PC-9 (cell line): ENCODE measurements around the gene SIDT1. TPM values are rescaled to one million over a fixed set of nuclear protein-coding genes. Genes with fewer than 3 reads are reported as not detected.

Experiments used
- BruUV-seq: library from RNA; stranded (reverse); fragments of 400-500 nt; replicated peaks from 2 replicates; lab custom pipeline; 2021; lab: Mats Ljungman, UMichigan
- CTCF ChIA-PET: fragments of 300-600 bp; sonication (Branson Sonifier 250); formaldehyde crosslinking; loops from one replicate; lab custom pipeline; 2022; ENCODE audit warnings: antibody characterized with exemption; lab: Charles Lee
- POLR2A ChIA-PET: fragments of 300-600 bp; sonication (Branson Sonifier 250); formaldehyde crosslinking; loops from one replicate; lab custom pipeline; 2022; ENCODE audit warnings: antibody characterized with exemption; ENCODE audit not compliant: unreplicated experiment; lab: Charles Lee
- DNase-seq, 2 experiments: peaks; one replicate each; pipeline versions ENCODE4 v3.0.0 to v3.0.0-alpha.2; 2015 to 2022; ENCODE audit warnings: mixed read lengths in 1 of 2
- H2AFZ ChIP-seq: fragments of 200-600 bp; sonication (generic); 2 replicates; pipeline ENCODE4 v1.8.1; 2017; ENCODE audit warnings: antibody characterized with exemption
- H3F3A ChIP-seq: fragments of 200-600 bp; sonication (generic); 2 replicates; pipeline ENCODE4 v1.8.1; 2017; ENCODE audit warnings: antibody characterized with exemption, mild to moderate bottlenecking, low read depth; ENCODE audit not compliant: insufficient read depth
- H3K27ac ChIP-seq: fragments of 200-600 bp; sonication (generic); 2 replicates; pipeline ENCODE4 v1.6.1; 2016; ENCODE audit warnings: mixed run types
- H3K27me3 ChIP-seq: fragments of 200-600 bp; sonication (generic); 2 replicates; pipeline ENCODE4 v1.6.1; 2016; ENCODE audit warnings: low read depth, mixed run types; ENCODE audit not compliant: insufficient read depth
- H3K36me3 ChIP-seq: fragments of 200-600 bp; sonication (generic); 2 replicates; pipeline ENCODE4 v1.6.1; 2016; ENCODE audit warnings: low read depth, mixed run types
- H3K4me1 ChIP-seq: fragments of 200-600 bp; sonication (generic); replicated peaks from 2 replicates; pipeline ENCODE4 v1.6.1; 2016; ENCODE audit warnings: mixed run types; ENCODE audit not compliant: insufficient read depth
- H3K4me2 ChIP-seq: fragments of 200-600 bp; sonication (generic); 2 replicates; pipeline ENCODE4 v1.6.1; 2017; ENCODE audit warnings: mixed run types
- H3K4me3 ChIP-seq: fragments of 200-600 bp; sonication (generic); 2 replicates; pipeline ENCODE4 v1.6.1; 2016; ENCODE audit warnings: mixed run types
- H3K79me2 ChIP-seq: fragments of 200-600 bp; sonication (generic); 2 replicates; pipeline ENCODE4 v1.6.1; 2017; ENCODE audit warnings: low read depth, mixed run types
- H3K9me2 ChIP-seq: fragments of 200-600 bp; sonication (generic); 2 replicates; pipeline ENCODE4 v1.8.1; 2017; ENCODE audit warnings: mild to moderate bottlenecking; ENCODE audit not compliant: insufficient read depth
- H3K9me3 ChIP-seq: fragments of 200-600 bp; sonication (generic); 2 replicates; pipeline ENCODE4 v1.8.1; 2016; ENCODE audit warnings: low read depth; ENCODE audit not compliant: insufficient read depth
- H4K20me1 ChIP-seq: fragments of 200-600 bp; sonication (generic); 2 replicates; pipeline ENCODE4 v1.8.1; 2017; ENCODE audit not compliant: insufficient read depth
- EZH2 ChIP-seq: fragments of 200-600 bp; sonication (generic); IDR thresholded peaks from 2 replicates; pipeline ENCODE4 v1.8.0; 2017; ENCODE audit warnings: antibody characterized with exemption, low read depth
- intact Hi-C: fragments of 100-400 bp; cut with micrococcal nuclease; formaldehyde crosslinking; loops from one replicate; pipeline ENCODE4 v1.10.0; 2022; ENCODE audit not compliant: unreplicated experiment
- total RNA-seq: library from RNA; stranded (reverse); gene quantifications from 2 replicates; pipeline ENCODE4 v1.2.3, GENCODE V29; 2021
- TF ChIP-seq, protein P1 (sequence below): fragments of 200-600 bp; sonication (generic); conservative IDR thresholded peaks from 2 replicates; pipeline ENCODE4 v1.6.1; 2017; ENCODE audit warnings: mixed run types, antibody characterized with exemption, mild to moderate bottlenecking, moderate library complexity

SIDT1 gene
- total RNA-seq, 1 experiment from 2014 or later = 1.2 TPM

DNA sequence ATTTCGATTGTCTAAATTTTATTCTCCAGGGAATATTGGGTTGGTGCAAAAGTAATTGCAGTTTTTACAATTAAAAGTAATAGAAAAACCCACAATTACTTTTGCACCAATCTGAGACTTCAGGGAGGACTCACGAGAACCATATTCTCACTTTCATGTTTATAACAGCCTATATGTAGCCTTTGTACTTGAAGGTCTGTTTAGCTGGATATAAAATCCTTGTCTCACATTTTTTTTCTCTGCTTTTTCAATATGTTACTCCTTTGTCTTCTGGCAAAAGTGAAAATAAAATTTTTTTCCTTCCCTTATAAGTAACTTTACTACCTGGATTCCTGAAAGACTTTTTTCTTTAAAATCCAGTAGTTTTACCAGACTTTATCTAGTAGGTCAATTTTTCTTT is 9.2 kb downstream of the SIDT1 start:
- Histone ChIP-seq H3K79me2 (no peaks in the 10 kb centered on the region), H3K36me3 (no peaks in the 10 kb centered on the region), H3K4me1 (peaks cover 18% of the 10 kb centered on the region), H4K20me1 (no peaks in the 10 kb centered on the region), H3K4me3 (no peak overlapping the region), H3K9me2 (no peaks in the 10 kb centered on the region), H3K4me2 (no peak overlapping the region), H3K27me3 (no peaks in the 10 kb centered on the region), H3F3A (peaks cover 25% of the 10 kb centered on the region), H2AFZ (no peak overlapping the region), H3K9me3 (no peaks in the 10 kb centered on the region; the same call in 1 of the 2 replicates), H3K27ac (no peak overlapping the region)
- no peak for DNase-seq
- ChIA-PET POLR2A (no interaction called here), CTCF (interaction anchor here (0.6 kb wide), 1 partner anchor 945 kb away, joined by 4 read pairs; no protein-coding TSS in a partner anchor)
- TF ChIP-seq, protein P1, sequence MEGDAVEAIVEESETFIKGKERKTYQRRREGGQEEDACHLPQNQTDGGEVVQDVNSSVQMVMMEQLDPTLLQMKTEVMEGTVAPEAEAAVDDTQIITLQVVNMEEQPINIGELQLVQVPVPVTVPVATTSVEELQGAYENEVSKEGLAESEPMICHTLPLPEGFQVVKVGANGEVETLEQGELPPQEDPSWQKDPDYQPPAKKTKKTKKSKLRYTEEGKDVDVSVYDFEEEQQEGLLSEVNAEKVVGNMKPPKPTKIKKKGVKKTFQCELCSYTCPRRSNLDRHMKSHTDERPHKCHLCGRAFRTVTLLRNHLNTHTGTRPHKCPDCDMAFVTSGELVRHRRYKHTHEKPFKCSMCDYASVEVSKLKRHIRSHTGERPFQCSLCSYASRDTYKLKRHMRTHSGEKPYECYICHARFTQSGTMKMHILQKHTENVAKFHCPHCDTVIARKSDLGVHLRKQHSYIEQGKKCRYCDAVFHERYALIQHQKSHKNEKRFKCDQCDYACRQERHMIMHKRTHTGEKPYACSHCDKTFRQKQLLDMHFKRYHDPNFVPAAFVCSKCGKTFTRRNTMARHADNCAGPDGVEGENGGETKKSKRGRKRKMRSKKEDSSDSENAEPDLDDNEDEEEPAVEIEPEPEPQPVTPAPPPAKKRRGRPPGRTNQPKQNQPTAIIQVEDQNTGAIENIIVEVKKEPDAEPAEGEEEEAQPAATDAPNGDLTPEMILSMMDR = no peak
- no peak for TF ChIP-seq EZH2
- no TSS peak for BruUV-seq
- intact Hi-C loops = no loop called here

DNA sequence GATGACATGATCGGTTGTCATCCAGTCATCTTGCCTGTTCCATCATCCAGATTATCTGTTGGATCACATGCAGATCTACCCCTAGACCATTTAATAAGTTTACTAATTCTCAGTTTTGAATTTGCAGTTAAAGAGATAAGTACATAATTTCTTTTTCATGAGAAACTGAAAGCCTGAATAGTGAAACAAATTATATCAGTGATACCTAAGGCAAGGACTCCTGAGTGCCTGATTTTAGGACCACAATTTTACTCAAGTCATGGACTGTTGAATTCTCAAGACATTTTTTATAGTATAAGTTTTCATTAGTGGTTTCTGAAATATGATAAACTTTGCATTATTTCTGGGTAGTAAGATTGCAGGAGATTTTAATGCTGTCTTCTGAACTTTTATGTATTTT is 13.2 kb downstream of the SIDT1 start:
- H3K9me3 ChIP-seq = no peaks in the 10 kb centered on the region; the same call in 1 of the 2 replicates
- intact Hi-C loops = no loop called here
- no peaks in the 10 kb centered on the region for H4K20me1 ChIP-seq
- no peaks in the 10 kb centered on the region for H3K27me3 ChIP-seq
- CTCF ChIA-PET = no interaction called here
- H3K4me1 ChIP-seq = no peaks in the 10 kb centered on the region
- no peak overlapping the region for H2AFZ ChIP-seq
- TF ChIP-seq, protein P1 = no peak
- no peak for TF ChIP-seq EZH2
- no peak overlapping the region for H3K27ac ChIP-seq
- H3K4me2 ChIP-seq = no peak overlapping the region
- no peak overlapping the region for H3K4me3 ChIP-seq
- DNase-seq = no peak
- H3F3A ChIP-seq = no peaks in the 10 kb centered on the region
- no peaks in the 10 kb centered on the region for H3K9me2 ChIP-seq
- POLR2A ChIA-PET = no interaction called here
- no TSS peak for BruUV-seq
- no peaks in the 10 kb centered on the region for H3K36me3 ChIP-seq
- H3K79me2 ChIP-seq = no peaks in the 10 kb centered on the region

DNA sequence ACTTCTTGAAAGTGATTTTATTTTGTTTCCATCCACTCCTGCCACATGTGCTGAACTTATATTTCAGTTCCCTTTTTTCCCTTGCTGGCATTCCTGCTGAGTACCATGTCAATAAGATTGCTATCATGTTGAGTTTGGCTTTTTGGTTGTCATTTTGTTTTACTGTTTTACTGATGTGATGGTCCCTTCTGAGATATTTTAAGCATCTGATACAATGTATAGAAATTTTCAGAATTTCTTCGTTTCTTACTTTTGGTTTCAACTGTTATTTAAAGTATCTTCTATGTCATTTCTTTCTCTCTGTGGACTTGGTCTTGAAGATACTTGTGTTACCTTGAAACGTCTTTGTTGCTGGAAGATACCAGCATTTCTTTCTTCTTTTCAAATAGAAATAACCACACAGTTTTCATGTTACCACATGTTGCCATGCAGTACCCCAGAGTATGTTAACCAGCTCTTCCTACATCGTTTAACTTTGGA is 14.1 kb downstream of the SIDT1 start:
- no peak overlapping the region for H2AFZ ChIP-seq
- H4K20me1 ChIP-seq = no peaks in the 10 kb centered on the region
- H3F3A ChIP-seq = no peaks in the 10 kb centered on the region
- no peaks in the 10 kb centered on the region for H3K36me3 ChIP-seq
- no peak for DNase-seq
- TF ChIP-seq EZH2 = no peak
- TF ChIP-seq, protein P1 = no peak
- ChIA-PET CTCF (interaction anchor here (1.0 kb wide), 1 partner anchor 48 kb away, joined by 3 read pairs; no protein-coding TSS in a partner anchor), POLR2A (no interaction called here)
- no peaks in the 10 kb centered on the region for H3K79me2 ChIP-seq
- no peak overlapping the region for H3K4me3 ChIP-seq
- no peaks in the 10 kb centered on the region; the same call in 1 of the 2 replicates for H3K9me3 ChIP-seq
- intact Hi-C loops = no loop called here
- H3K9me2 ChIP-seq = no peaks in the 10 kb centered on the region; the same call in 1 of the 2 replicates
- H3K27me3 ChIP-seq = no peaks in the 10 kb centered on the region
- peaks cover 1% of the 10 kb centered on the region; the same call in 1 of the 2 replicates for H3K4me1 ChIP-seq
- BruUV-seq = no TSS peak
- no peak overlapping the region for H3K27ac ChIP-seq
- H3K4me2 ChIP-seq = no peak overlapping the region
